ENCODE results near the gene SMIM14. TPM values are rescaled to one million over a fixed set of nuclear protein-coding genes. Genes with fewer than 3 reads are reported as not detected.

The SMIM14 gene
- total and polyA plus RNA-seq, 2 of the 8 experiments (the other 6 are each of a cell fraction or from before 2014, with no cell fraction given), result 29.1 to 31.0 TPM

- Histone ChIP-seq H3K79me2 (ENCODE audit: control insufficient read depth in 1 of 2, insufficient read depth in 2 of 2, low read length in 2 of 2) (peaks cover 0 to 43% of the 10 kb centered on the region in 2 experiments; a peak in 3 of 4 replicates), H3K79me1 (ENCODE audit: low read depth, low read length) (no peaks in the 10 kb centered on the region; the same call in 1 of the 2 replicates), H3K4ac (replicated peaks; ENCODE audit: insufficient read length, low read depth, low read length) (no peak overlapping the region), H3K14ac (ENCODE audit: insufficient read length) (no peak overlapping the region), H2BK120ac (replicated peaks; ENCODE audit: low read depth, low read length) (no peak overlapping the region), H2BK12ac (ENCODE audit: low read depth, low read length) (no peak overlapping the region), H3K23me2 (ENCODE audit: low read depth, low read length) (no peaks in the 10 kb centered on the region), H4K8ac (ENCODE audit: extremely low read depth, insufficient read depth, low read length) (no peak overlapping the region), H3K4me2 (ENCODE audit: insufficient read depth in 1 of 2, low read depth in 2 of 2, low read length in 2 of 2) (no peak overlapping the region), H3K56ac (replicated peaks; ENCODE audit: insufficient read length, low read depth, low read length) (no peak overlapping the region), H4K20me1 (replicated peaks in 1 of 2; ENCODE audit: control insufficient read depth in 1 of 2, insufficient read depth in 2 of 2, low read length in 2 of 2) (no peaks in the 10 kb centered on the region), H3K27me3 (replicated peaks in 1 of 4; ENCODE audit: control insufficient read depth in 3 of 4, extremely low read depth in 1 of 4, insufficient read depth in 3 of 4, low read length in 3 of 4) (no peaks in the 10 kb centered on the region), H2BK15ac (ENCODE audit: low read length) (no peak overlapping the region), H3K18ac (ENCODE audit: extremely low read depth, low read length) (no peak overlapping the region), H4K5ac (ENCODE audit: insufficient read length, low read depth, low read length) (no peak overlapping the region), H3K4me3 (ENCODE audit: extremely low read depth in 1 of 4, insufficient read depth in 2 of 4, low read depth in 3 of 4, low read length in 4 of 4) (no peak overlapping the region), H2BK20ac (ENCODE audit: low read length) (no peak overlapping the region), H3K27ac (ENCODE audit: low read depth, low read length) (no peak overlapping the region), H2AK5ac (ENCODE audit: low read depth, low read length) (no peak overlapping the region), H3K4me1 (replicated peaks in 1 of 4; ENCODE audit: control insufficient read depth in 3 of 4, insufficient read depth in 4 of 4, low read length in 3 of 4) (peaks cover 2 to 15% (median 12%) of the 10 kb centered on the region in 4 experiments; a peak in 6 of 7 replicates), H3K9ac (replicated peaks in 1 of 4; ENCODE audit: extremely low read depth in 1 of 4, low read depth in 3 of 4, low read length in 3 of 4) (no peak overlapping the region), H2AFZ (ENCODE audit: low read length) (no peak overlapping the region), H2BK5ac (ENCODE audit: low read depth, low read length) (no peak overlapping the region), H4K91ac (replicated peaks; ENCODE audit: insufficient read length, low read length) (no peak overlapping the region), H3K23ac (ENCODE audit: insufficient read length) (no peak overlapping the region), H3K9me3 (ENCODE audit: insufficient read depth in 2 of 2, low read depth in 1 of 2, low read length in 1 of 2) (no peaks in the 10 kb centered on the region), H3K36me3 (ENCODE audit: control insufficient read depth in 2 of 4, insufficient read depth in 4 of 4, low read length in 3 of 4) (peaks cover 0 to 5% (median 0%) of the 10 kb centered on the region in 4 experiments; a peak in 1 of 8 replicates)
- ChIA-PET POLR2A (ENCODE audit: partially characterized antibody) (interaction anchor here (0.7 to 3.5 kb wide), 3 partner anchors 8 to 211 kb away, joined by 3 to 17 read pairs (median 7); partner anchors contain the start of gene SMIM14), CTCF (ENCODE audit: partially characterized antibody) (interaction anchor here (0.9 to 1.0 kb wide), 2 partner anchors 63 to 109 kb away, joined by 3 to 5 read pairs; no protein-coding TSS in a partner anchor)
- no peak for FAIRE-seq
- WGBS, 2 experiments (ENCODE audit: extremely low coverage in 1 of 2, insufficient coverage in 1 of 2, insufficient read length in 1 of 2, insufficient replicate concordance in 2 of 2, low coverage in 1 of 2, low lambda C conversion rate in 2 of 2, missing lambda C conversion rate in 1 of 2), result 89% methylated on average over 1 of the region's 1 CpG; no CpG with 5 or more reads in 1 of the 2 experiments
- TF ChIP-seq ATF2 (IDR thresholded peaks at IDR 0.05; ENCODE audit: low read length), result no peak
- no peak for TF ChIP-seq RXRA (IDR thresholded peaks at IDR 0.05; ENCODE audit: insufficient read depth, low read depth, low read length)
- TF ChIP-seq POLR2AphosphoS5 (IDR thresholded peaks at IDR 0.05; ENCODE audit: low read depth, low read length), result no peak
- no peak for TF ChIP-seq HDAC6 (IDR thresholded peaks at IDR 0.05; ENCODE audit: low read depth, low read length)
- no peak for TF ChIP-seq CREB1 (IDR thresholded peaks at IDR 0.05)
- TF ChIP-seq EGR1 (IDR thresholded peaks at IDR 0.05; ENCODE audit: borderline replicate concordance, low read depth, low read length), result no peak
- no peak for TF ChIP-seq SIRT6 (IDR thresholded peaks at IDR 0.05; ENCODE audit: low read length)
- no peak for TF ChIP-seq JUN (IDR thresholded peaks at IDR 0.05; ENCODE audit: low read depth, low read length)
- no peak for TF ChIP-seq KDM4A (IDR thresholded peaks at IDR 0.05; ENCODE audit: low read depth, low read length, severe bottlenecking)
- TF ChIP-seq PHF8 (conservative IDR thresholded peaks at IDR 0.05; ENCODE audit: low read depth, low read length), result no peak
- no peak for TF ChIP-seq POLR2A (IDR thresholded peaks at IDR 0.05; ENCODE audit: control extremely low read depth in 1 of 2, low read depth in 2 of 2, low read length in 2 of 2)
- TF ChIP-seq YY1 (IDR thresholded peaks at IDR 0.05; ENCODE audit: low read depth, low read length), result no peak
- no peak for TF ChIP-seq GTF2F1 (IDR thresholded peaks at IDR 0.05; ENCODE audit: borderline replicate concordance, low read depth, low read length)
- DNase-seq (ENCODE audit: low read depth in 1 of 2, low spot score in 2 of 2), result no peak
These were observed 7.0 kb downstream of the SMIM14 start for GRCh38 chr4:39631700-39632079.
